ENCODE results near the gene MRPL22. TPM values are rescaled to one million over a fixed set of nuclear protein-coding genes. Genes with fewer than 3 reads are reported as not detected.

Gene MRPL22
- total and polyA plus RNA-seq, 4 donors: 12.5 to 57.3 (median 20.9) TPM

- Histone ChIP-seq H3K36me3 (ENCODE audit: control insufficient read depth in 4 of 4, insufficient read depth in 3 of 4, low read depth in 1 of 4, low read length in 3 of 4) (peaks cover 0 to 6% (median 0%) of the 10 kb centered on the region in 4 donors), H3K9ac (ENCODE audit: low read depth in 1 of 2, low read length in 2 of 2) (no peak overlapping the region)
- TF ChIP-seq GABPA (IDR thresholded peaks at IDR 0.05 in 1 of 2, conservative IDR thresholded peaks at IDR 0.05 in 1 of 2) (no peak), ATF3 (IDR thresholded peaks at IDR 0.05) (no peak), YY1 (IDR thresholded peaks at IDR 0.05) (no peak), ZBTB33 (IDR thresholded peaks at IDR 0.05) (no peak), JUND (IDR thresholded peaks at IDR 0.05) (no peak), HNF4A (conservative IDR thresholded peaks at IDR 0.05) (no peak), REST (IDR thresholded peaks at IDR 0.05) (no peak), HNF4G (IDR thresholded peaks at IDR 0.05) (no peak), FOXA2 (IDR thresholded peaks at IDR 0.05) (no peak), NR2F2 (IDR thresholded peaks at IDR 0.05) (no peak), CTCF (IDR thresholded peaks at IDR 0.05; ENCODE audit: low read depth, low read length, missing input control) (no peak), RXRA (IDR thresholded peaks at IDR 0.05) (no peak)
Observed at GRCh38 chr5:154948313-154948712, 7.4 kb downstream of the MRPL22 start.

GRCh38 chr5:154949781-154950180 lies 8.9 kb downstream of the MRPL22 start:
- Histone ChIP-seq H3K4me1 (ENCODE audit: control insufficient read depth in 4 of 4, insufficient read depth in 4 of 4, low read length in 3 of 4) (peaks cover 0 to 4% (median 3%) of the 10 kb centered on the region in 4 donors), H3K9me3 (ENCODE audit: control insufficient read depth in 4 of 4, low read length in 3 of 4) (no peaks in the 10 kb centered on the region), H3K36me3 (ENCODE audit: control insufficient read depth in 4 of 4, insufficient read depth in 3 of 4, low read depth in 1 of 4, low read length in 3 of 4) (peaks cover 0 to 6% (median 0%) of the 10 kb centered on the region in 4 donors), H3K27ac (ENCODE audit: low read depth in 1 of 2, low read length in 2 of 2) (no peak overlapping the region), H3K27me3 (ENCODE audit: control insufficient read depth in 4 of 4, insufficient read depth in 4 of 4, low read length in 3 of 4) (no peaks in the 10 kb centered on the region), H3K4me3 (ENCODE audit: low read depth in 1 of 3, low read length in 3 of 3) (no peak overlapping the region), H3K9ac (ENCODE audit: low read depth in 1 of 2, low read length in 2 of 2) (no peak overlapping the region)
- TF ChIP-seq JUND (IDR thresholded peaks at IDR 0.05) (no peak), EGR1 (IDR thresholded peaks at IDR 0.05; ENCODE audit: low read depth in 2 of 2) (no peak), FOXA2 (IDR thresholded peaks at IDR 0.05) (no peak), MAX (IDR thresholded peaks at IDR 0.05) (no peak), TAF1 (conservative IDR thresholded peaks at IDR 0.05) (no peak)
- DNase-seq (ENCODE audit: low spot score): no peak
- 87% methylated on average over 2 of the region's 2 CpGs for WGBS

More at GRCh38 chr5:154948313-154948712, 7.4 kb downstream of the MRPL22 start:
- no peak overlapping the region for H3K4me3 ChIP-seq (ENCODE audit: low read depth in 1 of 3, low read length in 3 of 3)
- H3K4me1 ChIP-seq (ENCODE audit: control insufficient read depth in 4 of 4, insufficient read depth in 4 of 4, low read length in 3 of 4): peaks cover 0 to 4% (median 3%) of the 10 kb centered on the region in 4 donors
- H3K27me3 ChIP-seq (ENCODE audit: control insufficient read depth in 4 of 4, insufficient read depth in 4 of 4, low read length in 3 of 4): no peaks in the 10 kb centered on the region
- H3K9me3 ChIP-seq (ENCODE audit: control insufficient read depth in 4 of 4, low read length in 3 of 4): no peaks in the 10 kb centered on the region
- DNase-seq (ENCODE audit: low spot score): no peak
- no peak overlapping the region for H3K27ac ChIP-seq (ENCODE audit: low read depth in 1 of 2, low read length in 2 of 2)
- WGBS: 95% methylated on average over 4 of the region's 4 CpGs

Data from liver (tissue), 9 donors.